B cell (primary cell): ENCODE results near the gene GYS1. TPM values are rescaled to one million over a fixed set of nuclear protein-coding genes. Genes with fewer than 3 reads are reported as not detected.
"Not testable (repeated sequence)": the region's sequence is repeated elsewhere in the genome, so short reads cannot be mapped to it uniquely, and the experiment has no call there.

Experiments
- ATAC-seq: fragments of 200-7000 bp; cut with Tn5 transposase; one replicate; pipeline ENCODE4 v1.10.0; 2021; ENCODE audit warnings: low read depth, mild to moderate bottlenecking, moderate number of reproducible peaks, moderate library complexity
- CTCF ChIA-PET: fragments of 350-600 bp; sonication (Branson Sonifier 250); formaldehyde crosslinking; loops from one replicate; lab custom pipeline; 2021; ENCODE audit warnings: antibody characterized with exemption, inconsistent platforms; lab: Charles Lee
- POLR2A ChIA-PET: fragments of 350-600 bp; sonication (Branson Sonifier 250); formaldehyde crosslinking; loops from one replicate; lab custom pipeline; 2021; ENCODE audit warnings: antibody characterized with exemption; lab: Charles Lee
- DNase-seq: peaks from one replicate; pipeline ENCODE4 v3.0.0; 2013
- H2AFZ ChIP-seq: 2 replicates; pipeline ENCODE4 v1.6.1; 2012; ENCODE audit warnings: mild to moderate bottlenecking, low read depth, low read length; ENCODE audit not compliant: insufficient read depth, poor library complexity, severe bottlenecking
- H3K27ac ChIP-seq, 2 donors: 1 replicate in 1 of 2; 2 replicates in 1 of 2; pipeline ENCODE4 v1.5.1; 2012 to 2013; ENCODE audit warnings: low read length in 2 of 2, mild to moderate bottlenecking in 2 of 2, moderate library complexity in 1 of 2
- H3K27me3 ChIP-seq, 4 experiments: fragments of 200-600 bp in 1 of 4; sonication (generic) in 1 of 4; replicated peaks in 1 of 4; 1 replicate in 2 of 4; 2 replicates in 2 of 4; pipeline versions ENCODE4 v1.6.1 to v1.7.0; 2013 to 2016; ENCODE audit warnings: low read length in 3 of 4, mild to moderate bottlenecking in 2 of 4, mixed read lengths in 1 of 4, moderate library complexity in 1 of 4; ENCODE audit not compliant: insufficient read depth in 4 of 4, control insufficient read depth in 3 of 4; ENCODE audit errors: control extremely low read depth in 1 of 4
- H3K36me3 ChIP-seq, 2 experiments: replicated peaks in 1 of 2; 1 replicate in 1 of 2; 2 replicates in 1 of 2; pipeline versions ENCODE4 v1.6.1 to v1.7.1; 2013; ENCODE audit warnings: low read length in 1 of 2; ENCODE audit not compliant: insufficient read depth in 2 of 2, control insufficient read depth in 1 of 2; ENCODE audit errors: control extremely low read depth in 1 of 2, extremely low read depth in 1 of 2
- H3K4me1 ChIP-seq, 2 donors: fragments of 200-600 bp in 1 of 2; sonication (generic) in 1 of 2; 1 replicate in 1 of 2; 2 replicates in 1 of 2; pipeline versions ENCODE4 v1.5.1 to v1.6.1; 2013 to 2017; ENCODE audit warnings: low read length in 2 of 2; ENCODE audit not compliant: control insufficient read depth in 2 of 2, insufficient read depth in 2 of 2
- H3K4me2 ChIP-seq: replicated peaks from 2 replicates; pipeline ENCODE3; 2012; ENCODE audit warnings: mild to moderate bottlenecking, low read depth, low read length; ENCODE audit not compliant: poor library complexity, severe bottlenecking
- H3K4me3 ChIP-seq, 5 experiments: fragments of 200-600 bp in 1 of 5; sonication (generic) in 1 of 5; 1 replicate in 3 of 5; 2 replicates in 2 of 5; pipeline versions ENCODE4 v1.5.1 to v1.7.0; 2011 to 2016; ENCODE audit warnings: low read length in 4 of 5, mild to moderate bottlenecking in 4 of 5, low read depth in 2 of 5, control low read depth in 1 of 5, moderate library complexity in 1 of 5; ENCODE audit not compliant: insufficient read depth in 1 of 5; ENCODE audit errors: control extremely low read depth in 1 of 5, extremely low read depth in 1 of 5
- H3K79me2 ChIP-seq: fragments of 200-600 bp; sonication (generic); one replicate; pipeline ENCODE4 v1.6.0; 2016; ENCODE audit warnings: low read length; ENCODE audit not compliant: control insufficient read depth, insufficient read depth
- H3K9ac ChIP-seq: fragments of 200-600 bp; sonication (generic); 2 replicates; pipeline ENCODE4 v1.6.1; 2017; ENCODE audit warnings: mild to moderate bottlenecking, low read length, moderate library complexity
- H3K9me3 ChIP-seq, 3 donors: one replicate each; pipeline versions ENCODE4 v1.6.1 to v1.7.1; 2013; ENCODE audit warnings: low read length in 2 of 3; ENCODE audit not compliant: control insufficient read depth in 2 of 3, insufficient read depth in 1 of 3; ENCODE audit errors: control extremely low read depth in 1 of 3
- H4K20me1 ChIP-seq: 2 replicates; pipeline ENCODE4 v1.6.0; 2012; ENCODE audit warnings: mild to moderate bottlenecking, low read length; ENCODE audit not compliant: insufficient read depth, control insufficient read depth, poor library complexity, severe bottlenecking
- H3K27ac Mint-ChIP-seq: one replicate; pipeline ENCODE4 v1.8.0; 2021; ENCODE audit warnings: mixed read lengths
- H3K27me3 Mint-ChIP-seq: one replicate; pipeline ENCODE4 v1.8.0; 2021; ENCODE audit warnings: mixed read lengths
- H3K4me1 Mint-ChIP-seq: one replicate; pipeline ENCODE4 v1.8.0; 2021; ENCODE audit warnings: mixed read lengths
- H3K4me3 Mint-ChIP-seq: one replicate; pipeline ENCODE4 v1.8.0; 2021; ENCODE audit warnings: mixed read lengths
- H3K9me3 Mint-ChIP-seq: one replicate; pipeline ENCODE4 v1.8.0; 2022; ENCODE audit warnings: mixed read lengths; ENCODE audit not compliant: insufficient read depth
- EZH2 ChIP-seq: IDR thresholded peaks from 2 replicates; pipeline ENCODE4 v1.6.1; 2012; ENCODE audit warnings: borderline replicate concordance, low read depth, mild to moderate bottlenecking, moderate library complexity, low read length; ENCODE audit not compliant: insufficient read depth, poor library complexity, severe bottlenecking
- WGBS: methylation state at CpG from one replicate; pipeline ENCODE4 v1.1.5; 2013; ENCODE audit warnings: missing lambda C conversion rate; ENCODE audit not compliant: insufficient coverage; 5-methylcytosine and 5-hydroxymethylcytosine counted together
- intact Hi-C: fragments of 100-400 bp; cut with micrococcal nuclease; formaldehyde crosslinking; loops from one replicate; pipeline ENCODE4 v1.10.0; 2022
- polyA plus RNA-seq: library from polyadenylated mRNA; depleted of rRNA; stranded (reverse); fragments of >200 nt; gene quantifications from 2 replicates; pipeline ENCODE4 v1.2.3, GENCODE V29; 2012
- total RNA-seq, 2 donors: library from RNA; stranded (reverse); fragments of 120-200 nt in 1 of 2; gene quantifications; 1 replicate in 1 of 2; 2 replicates in 1 of 2; pipeline versions ENCODE4 v1.2.3 to v1.2.4, GENCODE V29; 2013 to 2022
- TF ChIP-seq, protein P1 (sequence below): fragments of 200-600 bp; IDR thresholded peaks from one replicate; pipeline ENCODE4 v1.8.0; 2022; ENCODE audit warnings: antibody characterized with exemption, mild to moderate bottlenecking

The GYS1 gene
- total and polyA plus RNA-seq, 2 donors (not counting 1 experiment from before 2014, with no cell fraction given), result 28.9 to 62.7 TPM

DNA sequence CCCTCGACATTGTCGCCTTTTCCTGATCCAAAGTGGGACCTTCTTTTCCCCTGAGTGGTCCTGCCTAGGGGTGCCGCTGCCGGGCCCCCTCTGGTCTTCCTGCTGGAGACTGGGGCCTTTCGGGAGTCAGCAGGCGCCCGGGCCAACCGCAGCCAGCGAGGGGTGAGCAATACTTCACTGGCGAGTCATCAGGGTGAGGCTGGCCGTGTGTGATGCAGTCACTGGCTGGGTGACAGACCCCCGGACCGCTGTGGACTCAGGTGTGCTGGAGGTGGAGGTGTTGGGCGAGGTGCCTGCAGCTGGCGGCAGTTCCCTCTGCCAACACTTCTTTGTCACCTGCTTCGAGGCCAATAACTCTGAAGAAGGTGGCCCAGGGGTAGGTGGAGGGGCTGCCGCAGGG is 49.1 kb upstream of the GYS1 start:
- H3K27me3 Mint-ChIP-seq, result peaks cover 9% of the 10 kb centered on the region
- Histone ChIP-seq H2AFZ (no peak overlapping the region), H3K36me3 (no peaks in the 10 kb centered on the region), H3K4me2 (no peak overlapping the region), H3K4me1 (no peaks in the 10 kb centered on the region), H4K20me1 (no peaks in the 10 kb centered on the region), H3K27ac (no peak overlapping the region), H3K4me3 (no peak overlapping the region), H3K27me3 (no peaks in the 10 kb centered on the region), H3K79me2 (no peaks in the 10 kb centered on the region), H3K9ac (no peak overlapping the region), H3K9me3 (no peaks in the 10 kb centered on the region)
- H3K9me3 Mint-ChIP-seq, result no peaks in the 10 kb centered on the region
- DNase-seq (no peak), ATAC-seq (no peak)
- TF ChIP-seq EZH2, result no peak
- TF ChIP-seq, protein P1, sequence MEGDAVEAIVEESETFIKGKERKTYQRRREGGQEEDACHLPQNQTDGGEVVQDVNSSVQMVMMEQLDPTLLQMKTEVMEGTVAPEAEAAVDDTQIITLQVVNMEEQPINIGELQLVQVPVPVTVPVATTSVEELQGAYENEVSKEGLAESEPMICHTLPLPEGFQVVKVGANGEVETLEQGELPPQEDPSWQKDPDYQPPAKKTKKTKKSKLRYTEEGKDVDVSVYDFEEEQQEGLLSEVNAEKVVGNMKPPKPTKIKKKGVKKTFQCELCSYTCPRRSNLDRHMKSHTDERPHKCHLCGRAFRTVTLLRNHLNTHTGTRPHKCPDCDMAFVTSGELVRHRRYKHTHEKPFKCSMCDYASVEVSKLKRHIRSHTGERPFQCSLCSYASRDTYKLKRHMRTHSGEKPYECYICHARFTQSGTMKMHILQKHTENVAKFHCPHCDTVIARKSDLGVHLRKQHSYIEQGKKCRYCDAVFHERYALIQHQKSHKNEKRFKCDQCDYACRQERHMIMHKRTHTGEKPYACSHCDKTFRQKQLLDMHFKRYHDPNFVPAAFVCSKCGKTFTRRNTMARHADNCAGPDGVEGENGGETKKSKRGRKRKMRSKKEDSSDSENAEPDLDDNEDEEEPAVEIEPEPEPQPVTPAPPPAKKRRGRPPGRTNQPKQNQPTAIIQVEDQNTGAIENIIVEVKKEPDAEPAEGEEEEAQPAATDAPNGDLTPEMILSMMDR, result no peak
- ChIA-PET CTCF (no interaction called here), POLR2A (no interaction called here)
- WGBS, result 94% methylated on average over 15 of the region's 17 CpGs
- no peak overlapping the region for H3K4me3 Mint-ChIP-seq
- no peaks in the 10 kb centered on the region for H3K4me1 Mint-ChIP-seq
- no peak overlapping the region for H3K27ac Mint-ChIP-seq
- intact Hi-C loops, result no loop called here

GRCh38 chr19:49039736-49040135 is 46.6 kb upstream of the GYS1 start:
- H3K4me3 Mint-ChIP-seq, H3K27ac Mint-ChIP-seq, H3K79me2 ChIP-seq, H2AFZ ChIP-seq, H3K4me3 ChIP-seq, CTCF ChIA-PET, intact Hi-C loops, DNase-seq, H3K27ac ChIP-seq, H3K4me1 Mint-ChIP-seq, H3K9me3 Mint-ChIP-seq, H4K20me1 ChIP-seq, POLR2A ChIA-PET, ATAC-seq, H3K9ac ChIP-seq, H3K4me1 ChIP-seq, H3K9me3 ChIP-seq, H3K4me2 ChIP-seq, H3K27me3 ChIP-seq, H3K36me3 ChIP-seq: not testable (repeated sequence)
- no CpG with 5 or more reads among the region's 9 CpGs for WGBS
- H3K27me3 Mint-ChIP-seq, result peaks cover 12% of the 10 kb centered on the region

- H2AFZ ChIP-seq, H3K9me3 Mint-ChIP-seq, intact Hi-C loops, H3K9ac ChIP-seq, H3K4me1 Mint-ChIP-seq, H3K4me1 ChIP-seq, DNase-seq, POLR2A ChIA-PET, H4K20me1 ChIP-seq, H3K4me3 ChIP-seq, H3K4me2 ChIP-seq, H3K27ac Mint-ChIP-seq, H3K27ac ChIP-seq, H3K27me3 ChIP-seq, H3K36me3 ChIP-seq, H3K4me3 Mint-ChIP-seq, ATAC-seq, CTCF ChIA-PET, H3K9me3 ChIP-seq, H3K79me2 ChIP-seq: not testable (repeated sequence)
- WGBS, result 88% methylated on average over 25 of the region's 26 CpGs
- H3K27me3 Mint-ChIP-seq, result peaks cover 12% of the 10 kb centered on the region
Measured at GRCh38 chr19:49038557-49039276, 45.6 kb upstream of the GYS1 start.
